Keratinocyte (primary cell): ENCODE measurements around the gene FTO. TPM values are rescaled to one million over a fixed set of nuclear protein-coding genes. Genes with fewer than 3 reads are reported as not detected.

Source experiments
- DNase-seq: peaks from one replicate; pipeline ENCODE4 v3.0.0-alpha.2; 2011; ENCODE audit warnings: low read depth, missing footprints, low spot score
- FAIRE-seq: peaks from 2 replicates; lab custom pipeline; 2011; peaks lifted over from hg19 to GRCh38; lab: Jason Lieb, UNC
- H2AFZ ChIP-seq: 2 replicates; pipeline ENCODE4 v1.6.0; 2012; ENCODE audit warnings: low read length, control low read depth, inconsistent platforms; ENCODE audit not compliant: control insufficient read depth
- H3K27ac ChIP-seq: 2 replicates; pipeline ENCODE4 v1.5.1; 2011; ENCODE audit warnings: low read length; ENCODE audit not compliant: control insufficient read depth, insufficient read depth
- H3K27me3 ChIP-seq: 3 replicates; pipeline ENCODE4 v1.6.0; 2011; ENCODE audit warnings: low read length; ENCODE audit not compliant: control insufficient read depth, insufficient read depth; ENCODE audit errors: extremely low read depth
- H3K36me3 ChIP-seq, 2 experiments: 2 replicates in 1 of 2; 3 replicates in 1 of 2; pipeline ENCODE4 v1.5.1; 2011; ENCODE audit warnings: low read length in 2 of 2, mild to moderate bottlenecking in 1 of 2; ENCODE audit not compliant: control insufficient read depth in 2 of 2, insufficient read depth in 2 of 2; ENCODE audit errors: extremely low read depth in 1 of 2
- H3K4me1 ChIP-seq: 3 replicates; pipeline ENCODE4 v1.5.1; 2011; ENCODE audit warnings: low read length; ENCODE audit not compliant: control insufficient read depth, insufficient read depth; ENCODE audit errors: extremely low read depth
- H3K4me2 ChIP-seq: 3 replicates; pipeline ENCODE4 v1.6.0; 2011; ENCODE audit warnings: low read depth, low read length; ENCODE audit not compliant: control insufficient read depth, insufficient read depth; ENCODE audit errors: extremely low read depth
- H3K4me3 ChIP-seq, 3 experiments: fragments of 200-600 bp in 1 of 3; sonication (generic) in 1 of 3; 2 replicates in 2 of 3; 3 replicates in 1 of 3; pipeline ENCODE4 v1.5.1; 2011 to 2016; ENCODE audit warnings: low read length in 3 of 3, mild to moderate bottlenecking in 3 of 3, control low read depth in 2 of 3, inconsistent platforms in 1 of 3, low read depth in 1 of 3, mixed read lengths in 1 of 3, mixed run types in 1 of 3, moderate library complexity in 1 of 3; ENCODE audit not compliant: control insufficient read depth in 2 of 3, insufficient read depth in 2 of 3; ENCODE audit errors: extremely low read depth in 1 of 3
- H3K79me2 ChIP-seq: 2 replicates; pipeline ENCODE4 v1.6.0; 2012; ENCODE audit warnings: low read length; ENCODE audit not compliant: control insufficient read depth, insufficient read depth
- H3K9ac ChIP-seq: 3 replicates; pipeline ENCODE4 v1.6.0; 2011; ENCODE audit warnings: low read length; ENCODE audit not compliant: control insufficient read depth, insufficient read depth; ENCODE audit errors: extremely low read depth
- H3K9me1 ChIP-seq: 3 replicates; pipeline ENCODE4 v1.6.0; 2011; ENCODE audit warnings: low read length; ENCODE audit not compliant: control insufficient read depth, insufficient read depth; ENCODE audit errors: extremely low read depth
- H3K9me3 ChIP-seq: 2 replicates; pipeline ENCODE4 v1.5.1; 2012; ENCODE audit warnings: low read depth, low read length; ENCODE audit not compliant: control insufficient read depth
- H4K20me1 ChIP-seq: 3 replicates; pipeline ENCODE4 v1.6.0; 2011; ENCODE audit warnings: low read length; ENCODE audit not compliant: control insufficient read depth, insufficient read depth; ENCODE audit errors: extremely low read depth
- CTCF ChIP-seq, 3 experiments: IDR thresholded peaks in 1 of 3; conservative IDR thresholded peaks in 1 of 3; optimal IDR thresholded peaks in 1 of 3; 2 replicates in 2 of 3; 3 replicates in 1 of 3; pipeline versions ENCODE3 to v1.5.1; 2011; ENCODE audit warnings: low read length in 3 of 3, mild to moderate bottlenecking in 3 of 3, moderate library complexity in 2 of 3, control low read depth in 1 of 3, inconsistent platforms in 1 of 3; ENCODE audit not compliant: insufficient read depth in 2 of 3; ENCODE audit errors: extremely low read depth in 1 of 3
- EZH2 ChIP-seq: IDR thresholded peaks from one replicate; pipeline ENCODE4 v1.6.1; 2012; ENCODE audit warnings: inconsistent platforms, mild to moderate bottlenecking, low read length, moderate library complexity
- dilution Hi-C: fragments of 300-500 bp; cut with MboI; formaldehyde crosslinking; loops from one replicate; pipeline ENCODE4 v1.7.0; 2020; ENCODE audit warnings: low sequenced_read_pairs; ENCODE audit not compliant: extremely low pct_ligation_motif_present
- polyA plus RNA-seq, 5 experiments: library from polyadenylated mRNA; depleted of rRNA in 3 of 5; stranded (reverse) in 3 of 5; stranded (forward) in 1 of 5; unstranded in 1 of 5; fragments of >200 nt; gene quantifications; 1 replicate in 1 of 5; 2 replicates in 3 of 5; 3 replicates in 1 of 5; pipeline versions ENCODE4 v1.2.1 to v1.2.3, GENCODE V29; 2011 to 2012; ENCODE audit warnings: missing spikeins in 2 of 5, low read depth in 1 of 5, low replicate concordance in 1 of 5

The FTO gene
- polyA plus RNA-seq, 1 donor (not counting 4 experiments of a cell fraction or from before 2014, with no cell fraction given) = 56.4 TPM

GRCh38 chr16:53714205-53715022 is 10.5 kb downstream of the FTO start:
- Histone ChIP-seq H3K4me1 (no peaks in the 10 kb centered on the region), H3K27ac (no peak overlapping the region), H3K9me1 (no peaks in the 10 kb centered on the region), H4K20me1 (no peaks in the 10 kb centered on the region), H3K79me2 (peaks cover 40% of the 10 kb centered on the region), H3K4me3 (no peak overlapping the region), H2AFZ (no peak overlapping the region), H3K9ac (no peak overlapping the region), H3K27me3 (no peaks in the 10 kb centered on the region), H3K9me3 (no peaks in the 10 kb centered on the region), H3K4me2 (no peak overlapping the region), H3K36me3 (no peaks in the 10 kb centered on the region)
- DNase-seq (no peak), FAIRE-seq (no peak)
- dilution Hi-C loops = no loop called here
- no peak for TF ChIP-seq CTCF (optimal IDR thresholded peaks at IDR 0.05 in 1 of 3, IDR thresholded peaks at IDR 0.05 in 1 of 3, conservative IDR thresholded peaks at IDR 0.05 in 1 of 3; ENCODE audit: extremely low read depth in 1 of 3, insufficient read depth in 2 of 3, low read length in 3 of 3)
- no peak for TF ChIP-seq EZH2

GRCh38 chr16:53715023-53715384 is 11.0 kb downstream of the FTO start:
- no peaks in the 10 kb centered on the region for H3K9me1 ChIP-seq
- DNase-seq = no peak
- FAIRE-seq = no peak
- TF ChIP-seq CTCF (optimal IDR thresholded peaks at IDR 0.05 in 1 of 3, IDR thresholded peaks at IDR 0.05 in 1 of 3, conservative IDR thresholded peaks at IDR 0.05 in 1 of 3; ENCODE audit: extremely low read depth in 1 of 3, insufficient read depth in 2 of 3, low read length in 3 of 3) = no peak
- TF ChIP-seq EZH2 = no peak
- dilution Hi-C loops = no loop called here
- H3K36me3 ChIP-seq = no peaks in the 10 kb centered on the region
- peaks cover 37% of the 10 kb centered on the region for H3K79me2 ChIP-seq
- H2AFZ ChIP-seq = no peak overlapping the region
- no peaks in the 10 kb centered on the region for H3K27me3 ChIP-seq
- H3K27ac ChIP-seq = no peak overlapping the region
- H4K20me1 ChIP-seq = no peaks in the 10 kb centered on the region
- no peaks in the 10 kb centered on the region for H3K9me3 ChIP-seq
- H3K4me3 ChIP-seq = no peak overlapping the region
- no peak overlapping the region for H3K9ac ChIP-seq
- no peaks in the 10 kb centered on the region for H3K4me1 ChIP-seq
- H3K4me2 ChIP-seq = no peak overlapping the region
